Cardiac muscle cell (in vitro differentiated cells and primary cell): ENCODE results near the gene AP3B1. TPM values are rescaled to one million over a fixed set of nuclear protein-coding genes. Genes with fewer than 3 reads are reported as not detected.

Experiments used
- DNase-seq, 2 donors: peaks; one replicate each; pipeline versions ENCODE4 v3.0.0 to v3.0.0-alpha.2; 2010 to 2017; ENCODE audit warnings: low read depth in 1 of 2, low spot score in 1 of 2
- H3K27ac ChIP-seq: fragments of 200-600 bp; sonication (generic); 2 replicates; pipeline ENCODE4 v1.5.1; 2016
- H3K27me3 ChIP-seq: fragments of 200-600 bp; sonication (generic); 2 replicates; pipeline ENCODE4 v1.6.0; 2016; ENCODE audit warnings: control low read depth
- H3K36me3 ChIP-seq: fragments of 200-600 bp; sonication (generic); 2 replicates; pipeline ENCODE4 v1.5.1; 2016; ENCODE audit warnings: control low read depth
- H3K4me1 ChIP-seq: fragments of 200-600 bp; sonication (generic); 2 replicates; pipeline ENCODE4 v1.8.1; 2017; ENCODE audit warnings: low read depth, mild to moderate bottlenecking, mixed run types
- H3K4me3 ChIP-seq: fragments of 200-600 bp; sonication (generic); 2 replicates; pipeline ENCODE4 v1.5.1; 2016; ENCODE audit warnings: mild to moderate bottlenecking
- H3K9me3 ChIP-seq: fragments of 200-600 bp; sonication (generic); 2 replicates; pipeline ENCODE4 v1.5.1; 2017; ENCODE audit warnings: low read depth, mild to moderate bottlenecking, control low read depth
- CTCF ChIP-seq: IDR thresholded peaks from 2 replicates; pipeline ENCODE4 v1.5.1; 2012; ENCODE audit warnings: low read depth, mild to moderate bottlenecking, low read length
- polyA plus RNA-seq: library from polyadenylated mRNA; unstranded; fragments of >200 nt; fragmentation: Nextera tagmentation; extraction: Ambion mirVana; gene quantifications from 2 replicates; pipeline ENCODE4 v1.2.1, GENCODE V29; 2016
- total RNA-seq: library from RNA; depleted of rRNA; stranded (reverse); fragments of >200 nt; gene quantifications from 2 replicates; pipeline ENCODE4 v1.2.3, GENCODE V29; 2016

The AP3B1 gene
- total and polyA plus RNA-seq, 2 experiments from 2014 or later: 32.2 to 35.3 TPM

GRCh38 chr5:78016863-78017529, 277.5 kb downstream of the AP3B1 start:
- H3K9me3 ChIP-seq: no peaks in the 10 kb centered on the region
- H3K27me3 ChIP-seq: peaks cover 30% of the 10 kb centered on the region
- DNase-seq: no peak
- no peak overlapping the region for H3K27ac ChIP-seq
- TF ChIP-seq CTCF: no peak
- H3K36me3 ChIP-seq: no peaks in the 10 kb centered on the region
- H3K4me1 ChIP-seq: peaks cover 6% of the 10 kb centered on the region
- H3K4me3 ChIP-seq: no peak overlapping the region

GRCh38 chr5:78009937-78010527, 284.5 kb downstream of the AP3B1 start:
- Histone ChIP-seq H3K4me3 (no peak overlapping the region), H3K9me3 (no peaks in the 10 kb centered on the region), H3K36me3 (no peaks in the 10 kb centered on the region), H3K4me1 (peaks cover 9% of the 10 kb centered on the region), H3K27ac (no peak overlapping the region), H3K27me3 (no peaks in the 10 kb centered on the region)
- peak; percentile 15 for TF ChIP-seq CTCF
- DNase-seq: peak in 1 of 2 donors; percentile 87

GRCh38 chr5:78008356-78008967, 286.0 kb downstream of the AP3B1 start:
- Histone ChIP-seq H3K9me3 (no peaks in the 10 kb centered on the region), H3K27ac (no peak overlapping the region), H3K4me3 (no peak overlapping the region), H3K27me3 (no peaks in the 10 kb centered on the region), H3K4me1 (peaks cover 13% of the 10 kb centered on the region), H3K36me3 (no peaks in the 10 kb centered on the region)
- peak; percentile 86 for TF ChIP-seq CTCF
- DNase-seq: peak; percentile 54 to 70

- no peaks in the 10 kb centered on the region for H3K9me3 ChIP-seq
- no peaks in the 10 kb centered on the region for H3K27me3 ChIP-seq
- no peaks in the 10 kb centered on the region for H3K36me3 ChIP-seq
- TF ChIP-seq CTCF: no peak
- H3K27ac ChIP-seq: no peak overlapping the region
- H3K4me3 ChIP-seq: no peak overlapping the region
- no peak for DNase-seq
- H3K4me1 ChIP-seq: peaks cover 18% of the 10 kb centered on the region
These were observed 287.3 kb downstream of the AP3B1 start for GRCh38 chr5:78007233-78007632.

GRCh38 chr5:78006449-78006848, 288.0 kb downstream of the AP3B1 start:
- no peaks in the 10 kb centered on the region for H3K27me3 ChIP-seq
- no peaks in the 10 kb centered on the region for H3K36me3 ChIP-seq
- H3K4me1 ChIP-seq: peaks cover 18% of the 10 kb centered on the region
- no peak for DNase-seq
- H3K4me3 ChIP-seq: no peak overlapping the region
- no peaks in the 10 kb centered on the region for H3K9me3 ChIP-seq
- no peak overlapping the region for H3K27ac ChIP-seq
- no peak for TF ChIP-seq CTCF
